GM18508 (cell line): ENCODE measurements around the gene UFC1.
A peak's percentile ranks its signal among the peaks of the same experiment; 100 is the strongest.
"Not testable (repeated sequence)": the region's sequence is repeated elsewhere in the genome, so short reads cannot be mapped to it uniquely, and the experiment has no call there.

Experiments used
- ATAC-seq: cut with Tn5 transposase; IDR thresholded peaks from one replicate; pipeline ENCODE4 v1.9.1; 2021; ENCODE audit warnings: moderate number of reproducible peaks; ENCODE audit not compliant: insufficient read depth, unreplicated experiment

Gene UFC1

GRCh38 chr1:161153682-161154337 is at the start of gene UFC1:
Gene UFC1 (plus strand): TSS chr1:161153978. CDS start chr1:161153998, 20 bp downstream.
- ATAC-seq = peak; percentile 51

GRCh38 chr1:161106431-161106830 is 47.3 kb upstream of the UFC1 start:
- ATAC-seq = no peak

GRCh38 chr1:161111117-161111516 is 42.7 kb upstream of the UFC1 start:
- ATAC-seq = no peak

GRCh38 chr1:161111527-161111926 is 42.3 kb upstream of the UFC1 start:
- no peak for ATAC-seq

- ATAC-seq = no peak
These were observed 39.9 kb upstream of the UFC1 start for GRCh38 chr1:161113915-161114314.

GRCh38 chr1:161114556-161114955 is 39.2 kb upstream of the UFC1 start:
- ATAC-seq = no peak

GRCh38 chr1:161115132-161115711 is 38.6 kb upstream of the UFC1 start:
- ATAC-seq = no peak

GRCh38 chr1:161115961-161116360 is 37.8 kb upstream of the UFC1 start:
- not testable (repeated sequence) for ATAC-seq

GRCh38 chr1:161117759-161118581 is 35.8 kb upstream of the UFC1 start, which contains the start of the genes NIT1 and PFDN2:
Gene NIT1 (plus strand): TSS chr1:161118105. CDS start chr1:161118177, 72 bp downstream.
Gene PFDN2 (minus strand): TSS chr1:161118037. CDS start chr1:161118026, 11 bp downstream.
- no peak for ATAC-seq

- no peak for ATAC-seq
These were observed 34.5 kb upstream of the UFC1 start for GRCh38 chr1:161119092-161119903.

- no peak for ATAC-seq
These were observed 32.6 kb upstream of the UFC1 start for GRCh38 chr1:161121042-161121650.

- ATAC-seq = no peak
These were observed 31.9 kb upstream of the UFC1 start for GRCh38 chr1:161121834-161122233.

GRCh38 chr1:161122967-161123366 is 30.8 kb upstream of the UFC1 start:
- no peak for ATAC-seq

GRCh38 chr1:161127649-161128048 is 26.1 kb upstream of the UFC1 start:
- no peak for ATAC-seq

- ATAC-seq = no peak
These were observed 25.0 kb upstream of the UFC1 start for GRCh38 chr1:161128591-161129420.

- no peak for ATAC-seq
These were observed 23.5 kb upstream of the UFC1 start for GRCh38 chr1:161130266-161130665.

- no peak for ATAC-seq
These were observed 22.0 kb upstream of the UFC1 start for GRCh38 chr1:161131523-161132409.
